Gastrocnemius medialis (tissue), 4 donors: ENCODE measurements around the gene E2F8. TPM values are rescaled to one million over a fixed set of nuclear protein-coding genes. Genes with fewer than 3 reads are reported as not detected.
"Not testable (repeated sequence)": the region's sequence is repeated elsewhere in the genome, so short reads cannot be mapped to it uniquely, and the experiment has no call there.

Experiments
- ATAC-seq, 2 donors: fragments of 150-250 bp; one replicate each; pipeline ENCODE4 v1.9.1; 2016
- DNase-seq, 2 donors: peaks; one replicate each; pipeline ENCODE4 v3.0.0-alpha.2; 2019
- H3K27ac ChIP-seq, 4 donors: fragments of 200-600 bp; sonication (generic); 1 replicate in 1 of 4; 2 replicates in 3 of 4; pipeline ENCODE4 v1.5.1; 2016 to 2018; ENCODE audit warnings: mild to moderate bottlenecking in 2 of 4, moderate library complexity in 1 of 4
- H3K27me3 ChIP-seq, 3 donors: fragments of 200-600 bp; sonication (generic) in 2 of 3; 1 replicate in 1 of 3; 2 replicates in 2 of 3; pipeline versions ENCODE4 v1.5.1 to v1.6.0; 2016 to 2019; ENCODE audit warnings: mild to moderate bottlenecking in 1 of 3, moderate library complexity in 1 of 3
- H3K36me3 ChIP-seq, 2 donors: fragments of 200-600 bp; sonication (generic) in 1 of 2; one replicate each; pipeline ENCODE4 v1.5.1; 2017 to 2018
- H3K4me1 ChIP-seq, 2 donors: fragments of 200-600 bp; sonication (generic) in 1 of 2; one replicate each; pipeline ENCODE4 v1.5.1; 2016 to 2017; ENCODE audit warnings: mild to moderate bottlenecking in 2 of 2
- H3K4me3 ChIP-seq, 4 donors: fragments of 200-600 bp; sonication (generic) in 3 of 4; 1 replicate in 1 of 4; 2 replicates in 3 of 4; pipeline ENCODE4 v1.5.1; 2016 to 2019; ENCODE audit warnings: mild to moderate bottlenecking in 2 of 4
- H3K9me3 ChIP-seq, 3 donors: fragments of 200-600 bp; sonication (generic) in 2 of 3; 1 replicate in 1 of 3; 2 replicates in 2 of 3; pipeline ENCODE4 v1.5.1; 2016 to 2019
- POLR2A ChIP-seq, 2 donors: fragments of 450-650 bp; IDR thresholded peaks; one replicate each; pipeline ENCODE4 v1.6.1; 2017; ENCODE audit warnings: antibody characterized with exemption in 2 of 2, mild to moderate bottlenecking in 2 of 2, moderate library complexity in 2 of 2
- in situ Hi-C, 4 donors: fragments of 200-750 bp; cut with MboI; loops; one replicate each; pipeline versions ENCODE4 v1.15.0 to v1.8.0; 2017; ENCODE audit warnings: low sequenced_read_pairs in 4 of 4
- intact Hi-C: fragments of 100-400 bp; cut with DNase I; formaldehyde crosslinking; loops from one replicate; pipeline ENCODE4 v1.15.1; 2023; ENCODE audit warnings: low total_unique reads
- total RNA-seq, 4 donors: library from RNA; depleted of rRNA; stranded (reverse); fragments of >200 nt; gene quantifications; one replicate each; pipeline versions ENCODE4 v1.1.0 to v1.2.3, GENCODE V29; 2016
- TF ChIP-seq, protein P1 (sequence below), 5 experiments: fragments of 450-650 bp in 3 of 5; fragments of 200-600 bp in 2 of 5; sonication (generic) in 2 of 5; IDR thresholded peaks in 4 of 5; conservative IDR thresholded peaks in 1 of 5; 1 replicate in 4 of 5; 2 replicates in 1 of 5; pipeline ENCODE4 v1.5.1; 2016 to 2019; ENCODE audit warnings: antibody characterized with exemption in 5 of 5, mild to moderate bottlenecking in 3 of 5, moderate library complexity in 3 of 5

E2F8 gene
- total RNA-seq, 4 donors from 2014 or later = 0.39 to 0.80 (median 0.78) TPM; not detected in 1

DNA sequence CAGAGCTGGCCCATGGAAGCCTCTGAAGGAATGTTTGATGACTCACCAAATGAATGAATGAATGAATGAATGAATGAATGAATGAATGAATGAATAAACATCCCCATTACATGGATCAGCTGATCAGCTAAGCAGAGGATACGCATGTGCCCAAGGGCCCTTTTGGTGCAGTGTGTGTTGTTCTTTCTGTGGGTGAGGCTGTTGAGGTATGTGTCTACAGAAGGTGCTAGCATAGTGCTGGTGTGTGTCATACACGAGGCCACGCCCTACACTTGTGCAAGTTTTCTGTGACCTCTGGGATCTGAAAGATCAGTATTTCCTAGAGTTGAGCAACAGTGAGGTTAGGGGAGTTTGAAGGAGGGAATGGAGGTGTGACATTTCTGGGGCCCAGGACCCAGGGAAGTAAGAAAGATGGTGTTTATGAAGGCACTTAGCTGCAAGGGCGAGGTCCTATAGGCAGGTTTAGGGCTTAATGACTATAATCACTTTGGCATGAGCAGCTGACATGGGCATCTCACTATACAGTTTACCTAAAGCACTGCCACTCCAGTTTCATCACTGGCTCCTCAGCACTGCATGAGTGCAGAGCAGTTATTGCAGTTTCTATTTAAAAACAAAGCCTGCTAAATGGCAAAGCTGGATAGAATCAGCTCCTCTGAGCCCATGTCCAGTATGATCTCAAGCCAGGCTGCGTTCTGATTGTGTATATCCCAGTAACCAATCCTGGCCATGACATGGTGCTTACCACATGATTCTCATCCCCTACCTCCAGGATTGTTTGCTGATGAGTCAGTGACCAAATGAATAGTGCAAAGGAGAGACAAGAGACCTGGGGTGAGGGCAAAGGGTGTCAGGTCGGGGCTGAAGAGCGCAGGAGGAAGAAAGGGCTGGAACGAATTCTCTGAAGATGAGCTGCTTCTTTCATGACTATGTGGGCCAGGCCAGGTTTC, 36.4 kb upstream of the E2F8 start:
- Histone ChIP-seq H3K27ac (no peak overlapping the region), H3K36me3 (no peaks in the 10 kb centered on the region), H3K9me3 (no peaks in the 10 kb centered on the region), H3K4me3 (no peak overlapping the region), H3K27me3 (no peaks in the 10 kb centered on the region), H3K4me1 (no peaks in the 10 kb centered on the region)
- ATAC-seq = no peak
- no peak for DNase-seq
- intact Hi-C loops (no loop called here), in situ Hi-C loops (no loop called here)
- TF ChIP-seq POLR2A (IDR thresholded peaks at IDR 0.05) = no peak
- TF ChIP-seq, protein P1, sequence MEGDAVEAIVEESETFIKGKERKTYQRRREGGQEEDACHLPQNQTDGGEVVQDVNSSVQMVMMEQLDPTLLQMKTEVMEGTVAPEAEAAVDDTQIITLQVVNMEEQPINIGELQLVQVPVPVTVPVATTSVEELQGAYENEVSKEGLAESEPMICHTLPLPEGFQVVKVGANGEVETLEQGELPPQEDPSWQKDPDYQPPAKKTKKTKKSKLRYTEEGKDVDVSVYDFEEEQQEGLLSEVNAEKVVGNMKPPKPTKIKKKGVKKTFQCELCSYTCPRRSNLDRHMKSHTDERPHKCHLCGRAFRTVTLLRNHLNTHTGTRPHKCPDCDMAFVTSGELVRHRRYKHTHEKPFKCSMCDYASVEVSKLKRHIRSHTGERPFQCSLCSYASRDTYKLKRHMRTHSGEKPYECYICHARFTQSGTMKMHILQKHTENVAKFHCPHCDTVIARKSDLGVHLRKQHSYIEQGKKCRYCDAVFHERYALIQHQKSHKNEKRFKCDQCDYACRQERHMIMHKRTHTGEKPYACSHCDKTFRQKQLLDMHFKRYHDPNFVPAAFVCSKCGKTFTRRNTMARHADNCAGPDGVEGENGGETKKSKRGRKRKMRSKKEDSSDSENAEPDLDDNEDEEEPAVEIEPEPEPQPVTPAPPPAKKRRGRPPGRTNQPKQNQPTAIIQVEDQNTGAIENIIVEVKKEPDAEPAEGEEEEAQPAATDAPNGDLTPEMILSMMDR (IDR thresholded peaks at IDR 0.05 in 4 of 5, conservative IDR thresholded peaks at IDR 0.05 in 1 of 5) = no peak

DNA sequence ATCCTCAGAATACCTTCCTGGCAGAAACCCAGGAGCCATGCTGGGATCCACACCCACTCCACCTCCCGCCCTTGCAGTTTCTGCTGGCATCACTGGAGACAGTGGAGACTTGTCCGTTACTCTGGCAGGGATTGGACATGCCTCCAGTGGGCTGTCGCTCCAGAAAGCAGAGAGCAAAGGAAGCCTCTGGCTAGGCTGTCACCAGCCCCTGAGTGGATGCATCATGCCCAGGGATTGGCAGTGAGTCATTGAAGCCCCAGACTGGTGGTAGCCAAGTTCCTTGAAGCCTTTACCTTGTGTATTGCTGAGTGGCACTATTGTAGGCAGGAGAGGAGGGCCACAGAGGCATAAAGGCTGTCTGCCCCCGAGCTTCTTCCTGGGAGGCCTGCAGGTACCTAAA, 34.8 kb upstream of the E2F8 start:
- Histone ChIP-seq H3K4me3 (no peak overlapping the region), H3K36me3 (no peaks in the 10 kb centered on the region), H3K4me1 (no peaks in the 10 kb centered on the region), H3K9me3 (no peaks in the 10 kb centered on the region), H3K27me3 (no peaks in the 10 kb centered on the region), H3K27ac (no peak overlapping the region)
- no peak for ATAC-seq
- TF ChIP-seq, protein P1 (IDR thresholded peaks at IDR 0.05 in 4 of 5, conservative IDR thresholded peaks at IDR 0.05 in 1 of 5) = no peak
- TF ChIP-seq POLR2A (IDR thresholded peaks at IDR 0.05) = no peak
- intact Hi-C loops = no loop called here
- in situ Hi-C loops = no loop called here
- no peak for DNase-seq

DNA sequence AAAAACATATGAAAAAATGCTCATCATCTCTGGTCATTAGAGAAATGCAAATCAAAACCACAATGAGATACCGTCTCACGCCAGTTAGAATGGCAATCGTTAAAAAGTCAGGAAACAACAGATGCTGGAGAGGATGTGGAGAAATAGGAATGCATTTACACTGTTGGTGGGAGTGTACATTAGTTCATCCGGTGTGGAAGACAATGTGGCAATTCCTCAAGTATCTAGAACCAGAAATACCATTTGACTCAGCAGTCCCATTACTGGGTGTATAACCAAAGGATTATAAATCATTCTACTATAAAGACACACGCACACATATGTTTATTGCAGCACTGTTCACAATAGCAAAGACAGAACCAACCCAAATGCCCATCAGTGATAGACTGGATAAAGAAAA, 32.5 kb upstream of the E2F8 start:
- DNase-seq, H3K4me1 ChIP-seq, intact Hi-C loops, H3K9me3 ChIP-seq, H3K27ac ChIP-seq, H3K27me3 ChIP-seq, H3K4me3 ChIP-seq, in situ Hi-C loops, H3K36me3 ChIP-seq, ATAC-seq: not testable (repeated sequence)

DNA sequence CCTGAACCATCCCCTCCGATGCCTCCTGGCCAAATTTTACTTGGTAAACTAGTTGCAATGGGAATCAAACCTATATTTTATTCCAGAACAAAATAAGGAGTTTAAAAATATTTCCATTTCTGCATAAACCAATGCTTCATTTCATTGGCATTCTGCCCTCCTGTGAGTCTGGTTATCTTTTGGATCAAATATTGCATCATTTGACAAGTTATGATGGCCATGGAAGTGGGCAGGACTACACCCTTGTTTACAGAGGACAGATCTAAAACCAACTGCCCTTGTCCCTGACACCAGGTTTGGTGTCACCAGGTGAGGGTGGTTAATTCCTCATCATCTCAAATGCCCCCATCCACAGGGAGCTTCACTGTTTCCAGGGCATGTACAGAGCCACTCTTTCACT, 28.2 kb upstream of the E2F8 start:
- Histone ChIP-seq H3K4me1 (no peaks in the 10 kb centered on the region), H3K27me3 (no peaks in the 10 kb centered on the region), H3K27ac (no peak overlapping the region), H3K4me3 (no peak overlapping the region), H3K36me3 (no peaks in the 10 kb centered on the region), H3K9me3 (no peaks in the 10 kb centered on the region)
- TF ChIP-seq, protein P1 (IDR thresholded peaks at IDR 0.05 in 4 of 5, conservative IDR thresholded peaks at IDR 0.05 in 1 of 5) = no peak
- no peak for TF ChIP-seq POLR2A (IDR thresholded peaks at IDR 0.05)
- DNase-seq = no peak
- no peak for ATAC-seq
- intact Hi-C loops = no loop called here
- in situ Hi-C loops = no loop called here

DNA sequence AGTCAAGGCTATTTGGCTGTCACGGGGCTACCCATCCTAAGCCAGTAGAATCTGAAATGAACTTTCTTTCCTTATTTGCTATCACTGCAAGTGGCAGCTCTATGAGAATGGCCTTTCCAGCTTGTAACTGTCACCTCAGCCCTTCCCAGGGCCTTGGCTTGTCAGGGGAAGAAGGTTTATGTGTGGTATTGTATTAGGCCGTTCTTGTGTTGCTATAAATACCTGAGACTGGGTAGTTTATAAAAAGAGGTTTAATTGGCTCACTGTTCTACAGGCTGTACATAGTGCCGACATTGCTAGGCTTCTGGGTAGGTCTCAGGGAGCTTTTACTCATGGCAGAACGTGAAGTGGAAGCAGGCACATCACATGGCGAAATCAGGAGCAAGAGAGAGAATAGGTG, 26.8 kb upstream of the E2F8 start:
- DNase-seq = no peak
- Histone ChIP-seq H3K27ac (no peak overlapping the region), H3K4me1 (no peaks in the 10 kb centered on the region), H3K36me3 (no peaks in the 10 kb centered on the region), H3K4me3 (no peak overlapping the region), H3K9me3 (no peaks in the 10 kb centered on the region), H3K27me3 (no peaks in the 10 kb centered on the region)
- in situ Hi-C loops = no loop called here
- no peak for ATAC-seq
- TF ChIP-seq, protein P1 (IDR thresholded peaks at IDR 0.05 in 4 of 5, conservative IDR thresholded peaks at IDR 0.05 in 1 of 5) = no peak
- no peak for TF ChIP-seq POLR2A (IDR thresholded peaks at IDR 0.05)
- intact Hi-C loops = no loop called here
